ENCODE data around the gene ADM2. TPM values are rescaled to one million over a fixed set of nuclear protein-coding genes. Genes with fewer than 3 reads are reported as not detected.

Gene ADM2
- total RNA-seq, 2 donors from 2014 or later, result 4.0 to 4.2 TPM

DNA sequence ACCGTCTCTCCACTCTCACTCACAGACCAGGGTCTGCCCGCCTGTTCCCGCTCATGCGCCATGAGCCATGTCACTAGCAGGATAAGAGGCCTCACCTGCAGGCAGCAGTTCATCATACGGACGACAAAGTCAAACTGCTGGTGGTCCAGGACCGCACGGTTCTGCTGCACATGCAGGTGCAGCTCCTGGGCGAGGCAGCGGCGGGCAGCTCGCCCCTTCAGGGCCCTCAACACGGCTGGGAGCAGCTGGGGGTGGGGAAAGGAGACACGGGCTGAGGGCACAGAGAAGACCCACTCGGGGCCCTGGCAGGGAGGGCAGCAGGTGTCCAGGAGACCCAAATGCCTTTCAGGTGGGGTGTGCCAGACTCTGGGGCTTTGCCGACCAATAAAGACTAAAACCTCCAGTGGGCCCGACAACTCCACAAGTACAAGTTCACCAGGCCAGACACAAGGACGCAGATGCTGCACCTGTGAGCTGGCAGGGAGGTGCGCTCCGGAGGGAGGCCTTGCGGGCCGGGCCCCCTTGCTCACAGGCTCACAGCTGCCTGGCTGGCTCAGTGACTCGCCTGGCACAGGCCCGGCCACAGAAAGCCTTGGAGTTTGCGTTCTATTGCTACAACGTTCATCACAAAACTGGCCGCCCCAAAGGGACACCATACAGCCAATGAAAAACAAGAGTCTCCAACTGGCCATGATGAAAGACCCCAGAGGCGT is 18.0 kb upstream of the ADM2 start:
- 95 to 96% methylated on average over 22 to 28 of the region's 28 CpGs for WGBS, 2 experiments (ENCODE audit: insufficient coverage in 1 of 2, insufficient read length in 1 of 2)
- H3K4me3 ChIP-seq (ENCODE audit: low read length), result no peak overlapping the region
- H3K27ac ChIP-seq (ENCODE audit: low read depth, low read length), result no peak overlapping the region
- Mint-ChIP-seq H3K4me3 (no peak overlapping the region), H3K4me1 (no peaks in the 10 kb centered on the region), H3K27me3 (ENCODE audit: insufficient read depth) (no peaks in the 10 kb centered on the region), H3K9me3 (no peaks in the 10 kb centered on the region), H3K27ac (no peak overlapping the region), H3K36me3 (ENCODE audit: low read depth) (peaks cover 48% of the 10 kb centered on the region)
- no peak for TF ChIP-seq CTCF (conservative IDR thresholded peaks at IDR 0.05)
- H3K9me3 ChIP-seq (ENCODE audit: control insufficient read depth, low read length), result no peaks in the 10 kb centered on the region
- no peak overlapping the region for H3K9ac ChIP-seq (ENCODE audit: extremely low read depth, low read length, poor library complexity, severe bottlenecking)
- no peaks in the 10 kb centered on the region for H3K27me3 ChIP-seq (ENCODE audit: control insufficient read depth, insufficient read depth, low read length, poor library complexity, severe bottlenecking)
- no peaks in the 10 kb centered on the region for H3K4me1 ChIP-seq (ENCODE audit: control insufficient read depth, insufficient read depth, low read length)
- H3K36me3 ChIP-seq (ENCODE audit: control insufficient read depth, insufficient read depth, low read length), result peaks cover 44% of the 10 kb centered on the region
- no peak for DNase-seq

DNA sequence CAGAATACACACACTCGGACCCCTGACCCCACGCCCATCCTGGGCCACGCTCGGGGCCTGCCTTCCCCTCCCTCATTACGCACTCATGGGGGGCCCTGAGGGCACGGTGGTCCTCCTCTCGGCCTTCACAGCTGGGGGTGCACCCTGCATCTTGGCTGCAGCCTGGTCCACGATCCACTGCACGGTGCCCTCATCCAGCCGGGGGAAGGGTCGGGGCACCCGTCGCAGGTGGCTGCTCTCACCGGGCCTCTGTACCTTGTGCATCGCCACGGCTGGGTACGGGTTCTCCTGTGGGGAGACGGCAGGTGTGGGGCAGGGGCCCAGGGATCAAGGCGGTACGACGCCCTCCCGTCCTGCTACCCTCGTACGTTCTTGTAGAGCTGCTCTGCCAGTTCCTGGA is 16.9 kb upstream of the ADM2 start:
- no peaks in the 10 kb centered on the region for H3K27me3 Mint-ChIP-seq (ENCODE audit: insufficient read depth)
- no peak overlapping the region for H3K4me3 Mint-ChIP-seq
- 91 to 95% methylated on average over 13 to 24 of the region's 24 CpGs for WGBS, 2 experiments (ENCODE audit: insufficient coverage in 1 of 2, insufficient read length in 1 of 2)
- Histone ChIP-seq H3K9me3 (ENCODE audit: control insufficient read depth, low read length) (no peaks in the 10 kb centered on the region), H3K36me3 (ENCODE audit: control insufficient read depth, insufficient read depth, low read length) (peaks cover 47% of the 10 kb centered on the region), H3K4me1 (ENCODE audit: control insufficient read depth, insufficient read depth, low read length) (no peaks in the 10 kb centered on the region), H3K27ac (ENCODE audit: low read depth, low read length) (no peak overlapping the region), H3K9ac (ENCODE audit: extremely low read depth, low read length, poor library complexity, severe bottlenecking) (no peak overlapping the region), H3K4me3 (ENCODE audit: low read length) (no peak overlapping the region), H3K27me3 (ENCODE audit: control insufficient read depth, insufficient read depth, low read length, poor library complexity, severe bottlenecking) (no peaks in the 10 kb centered on the region)
- H3K36me3 Mint-ChIP-seq (ENCODE audit: low read depth), result peaks cover 42% of the 10 kb centered on the region
- no peak overlapping the region for H3K27ac Mint-ChIP-seq
- DNase-seq, result no peak
- no peaks in the 10 kb centered on the region for H3K4me1 Mint-ChIP-seq
- H3K9me3 Mint-ChIP-seq, result no peaks in the 10 kb centered on the region
- TF ChIP-seq CTCF (conservative IDR thresholded peaks at IDR 0.05), result no peak

- Histone ChIP-seq H3K4me1 (ENCODE audit: control insufficient read depth, insufficient read depth, low read length) (peaks cover 2% of the 10 kb centered on the region), H3K9me3 (ENCODE audit: control insufficient read depth, low read length) (no peaks in the 10 kb centered on the region), H3K27me3 (ENCODE audit: control insufficient read depth, insufficient read depth, low read length, poor library complexity, severe bottlenecking) (no peaks in the 10 kb centered on the region), H3K9ac (ENCODE audit: extremely low read depth, low read length, poor library complexity, severe bottlenecking) (no peak overlapping the region), H3K27ac (ENCODE audit: low read depth, low read length) (no peak overlapping the region), H3K36me3 (ENCODE audit: control insufficient read depth, insufficient read depth, low read length) (peaks cover 41% of the 10 kb centered on the region), H3K4me3 (ENCODE audit: low read length) (no peak overlapping the region)
- 94 to 95% methylated on average over 12 to 30 of the region's 30 CpGs for WGBS, 2 experiments (ENCODE audit: insufficient coverage in 1 of 2, insufficient read length in 1 of 2)
- Mint-ChIP-seq H3K9me3 (no peaks in the 10 kb centered on the region), H3K27ac (no peak overlapping the region), H3K36me3 (ENCODE audit: low read depth) (peaks cover 40% of the 10 kb centered on the region), H3K27me3 (ENCODE audit: insufficient read depth) (no peaks in the 10 kb centered on the region), H3K4me1 (peaks cover 3% of the 10 kb centered on the region), H3K4me3 (no peak overlapping the region)
- TF ChIP-seq CTCF (conservative IDR thresholded peaks at IDR 0.05), result no peak
- DNase-seq, result no peak
These were observed 16.0 kb upstream of the ADM2 start for GRCh38 chr22:50465066-50465930.

Measured in endodermal cell (in vitro differentiated cells).